K562 (cell line): ENCODE results near the gene SEC11A. TPM values are rescaled to one million over a fixed set of nuclear protein-coding genes. Genes with fewer than 3 reads are reported as not detected.
A peak's percentile ranks its signal among the peaks of the same experiment; 100 is the strongest.

Source experiments
- ATAC-seq: fragments of 200-7000 bp; cut with Tn5 transposase; 3 replicates; pipeline ENCODE4 v1.9.1; 2020; ENCODE audit warnings: moderate library complexity
- BruUV-seq: library from RNA; stranded (reverse); fragments of 400-500 nt; replicated peaks from 2 replicates; lab custom pipeline; 2021; lab: Mats Ljungman, UMichigan
- CTCF ChIA-PET: fragments of 300-600 bp; formaldehyde crosslinking; extraction: SDS; loops from one replicate; lab custom pipeline; 2021; ENCODE audit warnings: low intra/inter-chr PET ratio; lab: Yijun Ruan, JAX
- POLR2A ChIA-PET: fragments of 300-600, 350-650 bp; sonication (Branson Sonifier 250); formaldehyde crosslinking; extraction: SDS; loops from one replicate; lab custom pipeline; 2021; ENCODE audit warnings: antibody characterized with exemption, inconsistent platforms; lab: Yijun Ruan, JAX
- DNase-seq, 4 experiments: peaks; one replicate each; pipeline versions ENCODE4 v3.0.0 to v3.0.0-alpha.2; 2011 to 2018; ENCODE audit warnings: low spot score in 3 of 4, mixed read lengths in 3 of 4; ENCODE audit errors: extremely low read depth in 1 of 4
- FAIRE-seq: peaks from 2 replicates; lab custom pipeline; 2011; peaks lifted over from hg19 to GRCh38; lab: Jason Lieb, UNC
- H2AFZ ChIP-seq: 2 replicates; pipeline ENCODE4 v1.6.0; 2011; ENCODE audit warnings: low read depth, low read length, control low read depth, inconsistent platforms
- H3K27ac ChIP-seq: fragments of 200-600 bp; 3 replicates; pipeline ENCODE4 v1.8.0; 2011; ENCODE audit warnings: low read depth, mild to moderate bottlenecking, control low read depth, inconsistent platforms, low read length, moderate library complexity, mixed read lengths; ENCODE audit errors: extremely low read depth
- H3K27me3 ChIP-seq, 2 experiments: fragments of 300-600 bp in 1 of 2; 2 replicates in 1 of 2; 3 replicates in 1 of 2; pipeline versions ENCODE4 v1.6.0 to v1.8.0; 2011; ENCODE audit warnings: inconsistent platforms in 2 of 2, low read length in 2 of 2, mild to moderate bottlenecking in 1 of 2, mixed read lengths in 1 of 2, moderate library complexity in 1 of 2; ENCODE audit not compliant: control insufficient read depth in 2 of 2, insufficient read depth in 2 of 2
- H3K36me3 ChIP-seq: fragments of 300-600 bp; 3 replicates; pipeline ENCODE4 v1.8.0; 2011; ENCODE audit warnings: mild to moderate bottlenecking, low read length, inconsistent platforms; ENCODE audit not compliant: control insufficient read depth, insufficient read depth
- H3K4me1 ChIP-seq, 2 experiments: fragments of 200-600 bp in 1 of 2; replicated peaks in 1 of 2; 2 replicates in 1 of 2; 3 replicates in 1 of 2; pipeline versions ENCODE4 v1.5.1 to v1.8.0; 2011; ENCODE audit warnings: inconsistent platforms in 2 of 2, low read length in 2 of 2, mild to moderate bottlenecking in 1 of 2, mixed read lengths in 1 of 2, moderate library complexity in 1 of 2; ENCODE audit not compliant: control insufficient read depth in 2 of 2, insufficient read depth in 2 of 2
- H3K4me2 ChIP-seq: 2 replicates; pipeline ENCODE4 v1.6.1; 2011; ENCODE audit warnings: low read length, control low read depth, inconsistent platforms, mixed read lengths; ENCODE audit not compliant: insufficient read depth
- H3K4me3 ChIP-seq: fragments of 200-600 bp; sonication (generic), shearing (Covaris generic); 2 replicates; pipeline ENCODE4 v1.5.1; 2016; ENCODE audit warnings: control low read depth, inconsistent platforms
- H3K79me2 ChIP-seq: fragments of 200-600 bp; 3 replicates; pipeline ENCODE4 v1.8.0; 2011; ENCODE audit warnings: low read length, inconsistent platforms; ENCODE audit not compliant: control insufficient read depth, insufficient read depth
- H3K9ac ChIP-seq, 2 experiments: 2 replicates each; pipeline versions ENCODE4 v1.6.0 to v1.6.1; 2011; ENCODE audit warnings: low read depth in 2 of 2, low read length in 2 of 2, control low read depth in 1 of 2, inconsistent platforms in 1 of 2, mild to moderate bottlenecking in 1 of 2, mixed read lengths in 1 of 2; ENCODE audit not compliant: insufficient read depth in 1 of 2
- H3K9me1 ChIP-seq: one replicate; pipeline ENCODE4 v1.6.0; 2011; ENCODE audit warnings: inconsistent platforms, mild to moderate bottlenecking, low read length, moderate library complexity; ENCODE audit not compliant: control insufficient read depth, insufficient read depth
- H3K9me3 ChIP-seq: replicated peaks from 2 replicates; pipeline ENCODE4 v1.5.1; 2011; ENCODE audit warnings: low read depth, low read length, inconsistent platforms; ENCODE audit not compliant: control insufficient read depth, insufficient read depth
- H4K20me1 ChIP-seq: replicated peaks from 2 replicates; pipeline ENCODE4 v1.6.1; 2011; ENCODE audit warnings: low read length, inconsistent platforms, mixed read lengths; ENCODE audit not compliant: control insufficient read depth, insufficient read depth
- CBFA2T2 ChIP-seq: fragments of 450-650 bp; conservative IDR thresholded peaks from 2 replicates; pipeline ENCODE4 v1.6.1; 2017; ENCODE audit warnings: mild to moderate bottlenecking
- CBFA2T3 ChIP-seq: fragments of 450-650 bp; IDR thresholded peaks from 2 replicates; pipeline ENCODE4 v1.6.1; 2017
- CTBP1 ChIP-seq: fragments of 450-650 bp; IDR thresholded peaks from 2 replicates; pipeline ENCODE4 v1.6.1; 2016; ENCODE audit warnings: borderline replicate concordance
- GATA2 ChIP-seq: sonication (generic); formaldehyde crosslinking; IDR thresholded peaks from 2 replicates; pipeline ENCODE4 v1.4.0; 2020; ENCODE audit warnings: mild to moderate bottlenecking, missing genetic modification reagents
- HDAC1 ChIP-seq, 2 experiments: fragments of 450-650 bp; IDR thresholded peaks; 2 replicates each; pipeline ENCODE4 v1.6.1; 2016 to 2017; ENCODE audit warnings: inconsistent platforms in 1 of 2, mild to moderate bottlenecking in 1 of 2, moderate library complexity in 1 of 2
- JUND ChIP-seq, 2 experiments: IDR thresholded peaks; 2 replicates in 1 of 2; 3 replicates in 1 of 2; pipeline ENCODE4 v1.6.1; 2011; ENCODE audit warnings: borderline replicate concordance in 2 of 2, low read depth in 2 of 2, low read length in 2 of 2, improper control_type of control experiment in 1 of 2, missing biosample characterization in 1 of 2, missing genetic modification characterization in 1 of 2, missing genetic modification reagents in 1 of 2
- KDM1A ChIP-seq, 2 experiments: fragments of 450-650 bp; IDR thresholded peaks; 2 replicates each; pipeline ENCODE4 v1.6.1; 2016; ENCODE audit warnings: mild to moderate bottlenecking in 2 of 2
- NCOR1 ChIP-seq: fragments of 450-650 bp; IDR thresholded peaks from 2 replicates; pipeline ENCODE4 v1.6.1; 2016; ENCODE audit warnings: mild to moderate bottlenecking, moderate library complexity
- NFIC ChIP-seq: fragments of 450-650 bp; IDR thresholded peaks from 2 replicates; pipeline ENCODE4 v1.6.1; 2017; ENCODE audit warnings: mild to moderate bottlenecking, inconsistent platforms
- RCOR1 ChIP-seq, 2 experiments: IDR thresholded peaks; 2 replicates each; pipeline ENCODE4 v1.6.1; 2012; ENCODE audit warnings: low read depth in 2 of 2, low read length in 2 of 2, borderline replicate concordance in 1 of 2, improper control_type of control experiment in 1 of 2
- SMARCA4 ChIP-seq: fragments of 450-650 bp; IDR thresholded peaks from 2 replicates; pipeline ENCODE4 v1.6.1; 2016
- SMARCE1 ChIP-seq: fragments of 450-650 bp; IDR thresholded peaks from 2 replicates; pipeline ENCODE4 v1.7.1; 2016; ENCODE audit warnings: mild to moderate bottlenecking
- SPI1 ChIP-seq: IDR thresholded peaks from 2 replicates; pipeline ENCODE4 v1.6.1; 2011; ENCODE audit warnings: low read depth, low read length, control low read depth, borderline replicate concordance
- STAT5A ChIP-seq: IDR thresholded peaks from 2 replicates; pipeline ENCODE4 v1.6.1; 2012; ENCODE audit warnings: low read length, inconsistent platforms, borderline replicate concordance
- TEAD4 ChIP-seq, 2 experiments: sonication (generic) in 1 of 2; formaldehyde crosslinking in 1 of 2; IDR thresholded peaks; 2 replicates each; pipeline versions ENCODE4 v1.6.1 to v1.8.0; 2012 to 2022; ENCODE audit warnings: borderline replicate concordance in 1 of 2, inconsistent platforms in 1 of 2, low read length in 1 of 2, mild to moderate bottlenecking in 1 of 2, missing genetic modification reagents in 1 of 2
- YBX1 ChIP-seq: fragments of 450-650 bp; IDR thresholded peaks from 2 replicates; pipeline ENCODE4 v1.7.1; 2016; ENCODE audit warnings: mild to moderate bottlenecking
- ZEB2 ChIP-seq: fragments of 450-650 bp; IDR thresholded peaks from 2 replicates; pipeline ENCODE4 v1.6.1; 2016
- in situ Hi-C: fragments of 300-500 bp; cut with MboI; formaldehyde crosslinking; loops from 4 replicates; pipeline ENCODE4 v1.15.0; 2018; ENCODE audit warnings: inconsistent platforms, mixed read lengths
- intact Hi-C: fragments of 100-400 bp; cut with micrococcal nuclease; formaldehyde crosslinking; loops from 2 replicates; pipeline ENCODE4 v1.14.2; 2022
- polyA plus RNA-seq, 8 experiments: library from polyadenylated mRNA; depleted of rRNA in 4 of 8; stranded (reverse) in 5 of 8; unstranded in 3 of 8; fragments of >200 nt; fragmentation: Nextera tagmentation in 2 of 8; fragmentation: Illumina TruSeq in 1 of 8; extraction: Ambion mirVana in 2 of 8; extraction: Trizol in 1 of 8; gene quantifications; 2 replicates each; pipeline versions ENCODE4 v1.2.1 to v1.2.3, GENCODE V29; 2011 to 2014; ENCODE audit warnings: inconsistent platforms in 1 of 8, missing spikeins in 1 of 8
- total RNA-seq, 7 experiments: library from RNA; depleted of rRNA in 6 of 7; stranded (reverse); fragments of >200 nt in 6 of 7; fragmentation: Illumina TruSeq in 2 of 7; extraction: Trizol in 2 of 7; gene quantifications; 2 replicates each; pipeline versions ENCODE4 v1.2.1 to v1.2.3, GENCODE V29; 2011 to 2021; ENCODE audit warnings: low replicate concordance in 1 of 7
- TF ChIP-seq, protein P1 (sequence below): fragments of 250-450 bp; sonication (Bioruptor Pico); IDR thresholded peaks from 2 replicates; pipeline ENCODE4 v1.5.0; 2021
- TF ChIP-seq, protein P2 (sequence below): sonication (generic); IDR thresholded peaks from 2 replicates; pipeline ENCODE4 v1.6.1; 2016
- TF ChIP-seq, protein P3 (sequence below), 2 experiments: fragments of 450-650 bp in 1 of 2; sonication (generic) in 1 of 2; formaldehyde crosslinking in 1 of 2; IDR thresholded peaks in 1 of 2; conservative IDR thresholded peaks in 1 of 2; 2 replicates each; pipeline versions ENCODE4 v1.6.1 to v1.8.1; 2016 to 2023; ENCODE audit warnings: mild to moderate bottlenecking in 2 of 2, moderate library complexity in 2 of 2, inconsistent platforms in 1 of 2, missing genetic modification reagents in 1 of 2

SEC11A gene
- total and polyA plus RNA-seq, 9 of the 15 experiments (the other 6 are each of a cell fraction or from before 2014, with no cell fraction given) = 175 to 310 (median 229) TPM

DNA sequence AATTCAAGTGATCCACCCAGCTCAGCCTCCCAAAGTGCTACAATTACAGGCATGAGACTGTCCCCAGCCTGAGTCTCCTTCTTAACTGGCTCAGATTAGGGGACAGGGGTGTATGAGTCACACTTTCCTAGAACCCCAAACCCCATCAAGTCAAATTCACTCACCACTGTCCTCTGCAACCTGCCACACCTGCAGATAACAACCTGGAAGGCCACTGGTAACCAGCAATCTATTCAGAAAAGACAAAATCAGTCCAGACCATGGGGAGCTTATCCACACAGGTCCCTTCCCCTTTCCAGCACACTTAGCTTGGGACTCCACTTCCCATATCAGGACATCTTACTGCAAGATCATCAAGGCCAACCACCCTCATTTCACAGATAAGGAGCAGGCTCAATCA lies 68.2 kb downstream of the SEC11A start:
- FAIRE-seq (peak; percentile 79), ATAC-seq (peak; percentile 9; the same call in 2 of the 3 replicates), DNase-seq (peak in 2 of 4 experiments; percentile 28 to 67)
- peaks cover 5 to 16% of the 10 kb centered on the region in 2 experiments; a peak in 3 of 5 replicates for H3K4me1 ChIP-seq
- peaks cover 84% of the 10 kb centered on the region for H3K36me3 ChIP-seq
- no peaks in the 10 kb centered on the region; the same call in 1 of the 2 replicates for H4K20me1 ChIP-seq
- no peak overlapping the region for H3K27ac ChIP-seq
- no peak overlapping the region for H2AFZ ChIP-seq
- POLR2A ChIA-PET = interaction anchor here (0.6 to 2.5 kb wide), 7 partner anchors 8 to 87 kb away, joined by 3 to 11 read pairs (median 3); no protein-coding TSS in a partner anchor
- in situ Hi-C loops = no loop called here
- no peak overlapping the region; a peak in 1 of 4 replicates for H3K9ac ChIP-seq
- H3K9me3 ChIP-seq = no peaks in the 10 kb centered on the region
- H3K4me2 ChIP-seq = 0 out of 2 replicates have a peak overlapping the region, but pooled peaks have one; percentile 9
- intact Hi-C loops = no loop called here
- BruUV-seq = no TSS peak
- H3K79me2 ChIP-seq = peaks cover 3% of the 10 kb centered on the region; the same call in 1 of the 3 replicates
- peaks cover 9% of the 10 kb centered on the region for H3K9me1 ChIP-seq
- H3K4me3 ChIP-seq = no peak overlapping the region
- CTCF ChIA-PET = no interaction called here
- H3K27me3 ChIP-seq = no peaks in the 10 kb centered on the region
- TF ChIP-seq CBFA2T2 (peak; percentile 58; the same call in 1 of the 2 replicates), KDM1A (IDR thresholded peaks at IDR 0.05) (peak; percentile 32 to 59; a peak in 3 of 4 replicates), HDAC1 (IDR thresholded peaks at IDR 0.05) (no peak; a peak in 1 of 4 replicates), SPI1 (peak; percentile 42; the same call in 1 of the 2 replicates), NCOR1 (peak; percentile 58; the same call in 1 of the 2 replicates), NFIC (0 out of 2 replicates have a peak, but pooled peaks have one; percentile 13), TEAD4 (IDR thresholded peaks at IDR 0.05; ENCODE audit: low read length) (peak; percentile 42; the same call in 1 of the 2 replicates), TEAD4 (CRISPR knock-in tag; IDR thresholded peaks at IDR 0.05; ENCODE audit: borderline replicate concordance) (no peak), SMARCA4 (peak; percentile 49; the same call in 1 of the 2 replicates), ZEB2 (peak; percentile 52; the same call in 1 of the 2 replicates), STAT5A (peak; percentile 27; the same call in 1 of the 2 replicates), JUND (IDR thresholded peaks at IDR 0.05; ENCODE audit: borderline replicate concordance, low read depth, low read length) (peak; percentile 79), JUND (tag; IDR thresholded peaks at IDR 0.05; ENCODE audit: borderline replicate concordance, low read depth, low read length) (peak; percentile 75; the same call in 1 of the 3 replicates), CBFA2T3 (peak; percentile 82), RCOR1 (IDR thresholded peaks at IDR 0.05; ENCODE audit: borderline replicate concordance in 1 of 2, low read depth in 2 of 2, low read length in 2 of 2) (0 out of 4 replicates have a peak, but pooled peaks of 1 of the 2 experiments have one; percentile 29), SMARCE1 (peak; percentile 57; the same call in 1 of the 2 replicates), YBX1 (no peak), CTBP1 (peak; percentile 45; the same call in 1 of the 2 replicates), GATA2 (CRISPR knock-in tag) (0 out of 2 replicates have a peak, but pooled peaks have one; percentile 20)
- TF ChIP-seq, protein P1, sequence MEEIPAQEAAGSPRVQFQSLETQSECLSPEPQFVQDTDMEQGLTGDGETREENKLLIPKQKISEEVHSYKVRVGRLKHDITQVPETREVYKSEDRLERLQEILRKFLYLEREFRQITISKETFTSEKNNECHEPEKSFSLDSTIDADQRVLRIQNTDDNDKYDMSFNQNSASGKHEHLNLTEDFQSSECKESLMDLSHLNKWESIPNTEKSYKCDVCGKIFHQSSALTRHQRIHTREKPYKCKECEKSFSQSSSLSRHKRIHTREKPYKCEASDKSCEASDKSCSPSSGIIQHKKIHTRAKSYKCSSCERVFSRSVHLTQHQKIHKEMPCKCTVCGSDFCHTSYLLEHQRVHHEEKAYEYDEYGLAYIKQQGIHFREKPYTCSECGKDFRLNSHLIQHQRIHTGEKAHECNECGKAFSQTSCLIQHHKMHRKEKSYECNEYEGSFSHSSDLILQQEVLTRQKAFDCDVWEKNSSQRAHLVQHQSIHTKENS (CRISPR knock-in tag) = no peak
- TF ChIP-seq, protein P2, sequence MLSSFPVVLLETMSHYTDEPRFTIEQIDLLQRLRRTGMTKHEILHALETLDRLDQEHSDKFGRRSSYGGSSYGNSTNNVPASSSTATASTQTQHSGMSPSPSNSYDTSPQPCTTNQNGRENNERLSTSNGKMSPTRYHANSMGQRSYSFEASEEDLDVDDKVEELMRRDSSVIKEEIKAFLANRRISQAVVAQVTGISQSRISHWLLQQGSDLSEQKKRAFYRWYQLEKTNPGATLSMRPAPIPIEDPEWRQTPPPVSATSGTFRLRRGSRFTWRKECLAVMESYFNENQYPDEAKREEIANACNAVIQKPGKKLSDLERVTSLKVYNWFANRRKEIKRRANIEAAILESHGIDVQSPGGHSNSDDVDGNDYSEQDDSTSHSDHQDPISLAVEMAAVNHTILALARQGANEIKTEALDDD = peak; percentile 54; the same call in 1 of the 2 replicates
- TF ChIP-seq, protein P3, sequence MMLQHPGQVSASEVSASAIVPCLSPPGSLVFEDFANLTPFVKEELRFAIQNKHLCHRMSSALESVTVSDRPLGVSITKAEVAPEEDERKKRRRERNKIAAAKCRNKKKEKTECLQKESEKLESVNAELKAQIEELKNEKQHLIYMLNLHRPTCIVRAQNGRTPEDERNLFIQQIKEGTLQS (IDR thresholded peaks at IDR 0.05) = peak; percentile 50; the same call in 1 of the 2 replicates
- TF ChIP-seq, protein P3 (CRISPR knock-in tag; conservative IDR thresholded peaks at IDR 0.05) = no peak
